ENCODE data around the gene AIMP1. TPM values are rescaled to one million over a fixed set of nuclear protein-coding genes. Genes with fewer than 3 reads are reported as not detected.

AIMP1 gene
- total RNA-seq, 1 experiment from 2014 or later, result 45.8 TPM

GRCh38 chr4:106339431-106339830 is 23.1 kb downstream of the AIMP1 start:
- H3K4me1 ChIP-seq (ENCODE audit: control insufficient read depth, insufficient read depth, low read length), result no peaks in the 10 kb centered on the region
- no TSS peak for BruUV-seq (replicated peaks)
- no peak for DNase-seq (ENCODE audit: low read depth, low spot score)
- H3K9me3 ChIP-seq (ENCODE audit: control insufficient read depth, insufficient read depth, low read depth, low read length), result no peaks in the 10 kb centered on the region
- intact Hi-C loops (cut with micrococcal nuclease; ENCODE audit: unreplicated experiment) (no loop called here), in situ Hi-C loops (cut with HindIII; ENCODE audit: low pct_unique_long_range_greater_than_20kb, low sequenced_read_pairs) (no loop called here)
- no peak for ATAC-seq
- CTCF ChIA-PET, result no interaction called here
- H3K27ac ChIP-seq (ENCODE audit: low read length), result no peak overlapping the region
- TF ChIP-seq SIN3A (IDR thresholded peaks at IDR 0.05; ENCODE audit: borderline replicate concordance, insufficient read depth, low read depth, low read length), result no peak
- no peak for TF ChIP-seq REST (IDR thresholded peaks at IDR 0.05; ENCODE audit: insufficient read depth in 1 of 2, low read depth in 2 of 2, low read length in 1 of 2)
- no peak for TF ChIP-seq TCF7L2 (IDR thresholded peaks at IDR 0.05; ENCODE audit: low read depth, low read length)
- TF ChIP-seq POLR2AphosphoS5 (IDR thresholded peaks at IDR 0.05; ENCODE audit: low read depth, low read length), result no peak
- no peak for TF ChIP-seq CTCF (IDR thresholded peaks at IDR 0.05)
- POLR2A ChIA-PET, result no interaction called here
- no peak overlapping the region for H3K4me3 ChIP-seq (ENCODE audit: low read depth in 2 of 2, low read length in 2 of 2)
- H3K27me3 ChIP-seq (ENCODE audit: control insufficient read depth, insufficient read depth, low read length), result no peaks in the 10 kb centered on the region
- H3K36me3 ChIP-seq (ENCODE audit: control insufficient read depth, insufficient read depth, low read length), result no peaks in the 10 kb centered on the region; the same call in 1 of the 2 replicates

GRCh38 chr4:106340774-106341173 is 24.4 kb downstream of the AIMP1 start:
- TF ChIP-seq REST (IDR thresholded peaks at IDR 0.05; ENCODE audit: insufficient read depth in 1 of 2, low read depth in 2 of 2, low read length in 1 of 2) (no peak), CTCF (IDR thresholded peaks at IDR 0.05) (no peak), POLR2AphosphoS5 (IDR thresholded peaks at IDR 0.05; ENCODE audit: low read depth, low read length) (no peak), SIN3A (IDR thresholded peaks at IDR 0.05; ENCODE audit: borderline replicate concordance, insufficient read depth, low read depth, low read length) (no peak), TCF7L2 (IDR thresholded peaks at IDR 0.05; ENCODE audit: low read depth, low read length) (no peak)
- no peaks in the 10 kb centered on the region; the same call in 1 of the 2 replicates for H3K36me3 ChIP-seq (ENCODE audit: control insufficient read depth, insufficient read depth, low read length)
- no peak overlapping the region for H3K4me3 ChIP-seq (ENCODE audit: low read depth in 2 of 2, low read length in 2 of 2)
- DNase-seq (ENCODE audit: low read depth, low spot score), result no peak
- no peaks in the 10 kb centered on the region for H3K27me3 ChIP-seq (ENCODE audit: control insufficient read depth, insufficient read depth, low read length)
- no peak overlapping the region for H3K27ac ChIP-seq (ENCODE audit: low read length)
- ATAC-seq, result no peak
- ChIA-PET CTCF (no interaction called here), POLR2A (no interaction called here)
- in situ Hi-C loops (cut with HindIII; ENCODE audit: low pct_unique_long_range_greater_than_20kb, low sequenced_read_pairs) (no loop called here), intact Hi-C loops (cut with micrococcal nuclease; ENCODE audit: unreplicated experiment) (no loop called here)
- BruUV-seq (replicated peaks), result no TSS peak
- H3K4me1 ChIP-seq (ENCODE audit: control insufficient read depth, insufficient read depth, low read length), result no peaks in the 10 kb centered on the region
- H3K9me3 ChIP-seq (ENCODE audit: control insufficient read depth, insufficient read depth, low read depth, low read length), result no peaks in the 10 kb centered on the region
